MCF 10A (cell line): ENCODE measurements around the gene ST3GAL5. TPM values are rescaled to one million over a fixed set of nuclear protein-coding genes. Genes with fewer than 3 reads are reported as not detected.

Experiments used
- BruUV-seq: library from RNA; stranded (reverse); fragments of 400-500 nt; replicated peaks from 2 replicates; lab custom pipeline; 2021; lab: Mats Ljungman, UMichigan
- CTCF ChIA-PET: fragments of 300-600 bp; sonication (Branson Sonifier 250); formaldehyde crosslinking; extraction: SDS; loops from one replicate; lab custom pipeline; 2021; ENCODE audit warnings: antibody characterized with exemption, inconsistent platforms; lab: Yijun Ruan, JAX
- POLR2A ChIA-PET: fragments of 300-600, 350-650 bp; sonication (Branson Sonifier 250); formaldehyde crosslinking; extraction: SDS; loops from one replicate; lab custom pipeline; 2020; ENCODE audit warnings: antibody characterized with exemption, inconsistent platforms; lab: Yijun Ruan, JAX
- DNase-seq: peaks from one replicate; pipeline ENCODE4 v3.0.0-alpha.2; 2018; ENCODE audit not compliant: unreplicated experiment
- H3K27ac Mint-ChIP-seq: one replicate; pipeline ENCODE4 v1.8.0; 2022; ENCODE audit warnings: mild to moderate bottlenecking, low read depth, mixed read lengths; ENCODE audit not compliant: unreplicated experiment
- H3K27me3 Mint-ChIP-seq: one replicate; pipeline ENCODE4 v1.8.0; 2022; ENCODE audit warnings: mixed read lengths; ENCODE audit not compliant: insufficient read depth, unreplicated experiment
- H3K36me3 Mint-ChIP-seq: one replicate; pipeline ENCODE4 v1.8.0; 2022; ENCODE audit warnings: mild to moderate bottlenecking, moderate library complexity, mixed read lengths; ENCODE audit not compliant: insufficient read depth, unreplicated experiment
- H3K4me1 Mint-ChIP-seq: one replicate; pipeline ENCODE4 v1.8.0; 2022; ENCODE audit warnings: mixed read lengths; ENCODE audit not compliant: insufficient read depth, unreplicated experiment
- H3K4me3 Mint-ChIP-seq: one replicate; pipeline ENCODE4 v1.8.0; 2022; ENCODE audit warnings: mild to moderate bottlenecking, moderate library complexity, mixed read lengths; ENCODE audit not compliant: unreplicated experiment
- H3K9me3 Mint-ChIP-seq: one replicate; pipeline ENCODE4 v1.8.0; 2022; ENCODE audit warnings: mixed read lengths; ENCODE audit not compliant: unreplicated experiment
- CTCF ChIP-seq: fragments of 200-600 bp; IDR thresholded peaks from one replicate; pipeline ENCODE4 v1.8.0; 2022; ENCODE audit warnings: antibody characterized with exemption, mild to moderate bottlenecking; ENCODE audit not compliant: unreplicated experiment
- intact Hi-C: fragments of 100-400 bp; cut with micrococcal nuclease; formaldehyde crosslinking; loops from 2 replicates; pipeline ENCODE4 v1.14.1; 2022
- total RNA-seq: library from RNA; stranded (reverse); gene quantifications from 2 replicates; pipeline ENCODE4 v1.2.3, GENCODE V29; 2022

Gene ST3GAL5
- total RNA-seq, 1 experiment from 2014 or later = 2.3 TPM

GRCh38 chr2:85788603-85789002, 100.2 kb downstream of the ST3GAL5 start:
- intact Hi-C loops = no loop called here
- H3K27ac Mint-ChIP-seq = no peak overlapping the region
- DNase-seq = no peak
- H3K9me3 Mint-ChIP-seq = no peaks in the 10 kb centered on the region
- peaks cover 16% of the 10 kb centered on the region for H3K4me1 Mint-ChIP-seq
- POLR2A ChIA-PET = no interaction called here
- CTCF ChIA-PET = no interaction called here
- TF ChIP-seq CTCF = no peak
- H3K4me3 Mint-ChIP-seq = no peak overlapping the region
- H3K36me3 Mint-ChIP-seq = no peaks in the 10 kb centered on the region
- no TSS peak for BruUV-seq
- H3K27me3 Mint-ChIP-seq = peaks cover 17% of the 10 kb centered on the region

GRCh38 chr2:85787981-85788340, 100.8 kb downstream of the ST3GAL5 start:
- ChIA-PET CTCF (no interaction called here), POLR2A (interaction anchor here (0.5 kb wide), 1 partner anchor 151 kb away, joined by 4 read pairs; no protein-coding TSS in a partner anchor)
- BruUV-seq = no TSS peak
- H3K4me1 Mint-ChIP-seq = peaks cover 13% of the 10 kb centered on the region
- no peak for TF ChIP-seq CTCF
- no peak overlapping the region for H3K27ac Mint-ChIP-seq
- H3K4me3 Mint-ChIP-seq = no peak overlapping the region
- H3K27me3 Mint-ChIP-seq = peaks cover 17% of the 10 kb centered on the region
- DNase-seq = no peak
- intact Hi-C loops = no loop called here
- no peaks in the 10 kb centered on the region for H3K36me3 Mint-ChIP-seq
- H3K9me3 Mint-ChIP-seq = no peaks in the 10 kb centered on the region

- POLR2A ChIA-PET = interaction anchor here (0.5 to 5.5 kb wide), 2 partner anchors 15 to 150 kb away, joined by 4 to 22 read pairs; no protein-coding TSS in a partner anchor
- no peak for TF ChIP-seq CTCF
- CTCF ChIA-PET = no interaction called here
- Mint-ChIP-seq H3K27ac (no peak overlapping the region), H3K36me3 (no peaks in the 10 kb centered on the region), H3K27me3 (peaks cover 17% of the 10 kb centered on the region), H3K9me3 (no peaks in the 10 kb centered on the region), H3K4me1 (peaks cover 7% of the 10 kb centered on the region), H3K4me3 (no peak overlapping the region)
- intact Hi-C loops = no loop called here
- BruUV-seq = no TSS peak
- DNase-seq = no peak
Observed at GRCh38 chr2:85787282-85787980, 101.4 kb downstream of the ST3GAL5 start.

Other genes starting within 250 kb of the ST3GAL5 start
- 0.26 and 0.32 TPM in 2 replicates for gene SFTPB, start 220.8 kb downstream of the ST3GAL5 start, total RNA-seq
- not detected in 2 replicates for gene GNLY, start 194.6 kb downstream of the ST3GAL5 start, total RNA-seq
- gene ATOH8, start 135.0 kb downstream of the ST3GAL5 start, total RNA-seq = 0.72 and 1.2 TPM in 2 replicates
- gene POLR1A, start 216.9 kb upstream of the ST3GAL5 start, total RNA-seq = 46.4 and 52.7 TPM in 2 replicates
- 95.3 and 96.3 TPM in 2 replicates for gene PTCD3, start 217.2 kb upstream of the ST3GAL5 start, total RNA-seq